KMS-11 (cell line): ENCODE measurements around the gene ZNF398.

ENCODE experiments used
- H2AFZ ChIP-seq: fragments of 200-600 bp; sonication (generic); 2 replicates; pipeline ENCODE4 v1.6.1; 2016; ENCODE audit warnings: antibody characterized with exemption, mixed run types, low read depth
- H3K27ac ChIP-seq: fragments of 200-600 bp; sonication (generic); 2 replicates; pipeline ENCODE4 v1.6.1; 2016; ENCODE audit warnings: mild to moderate bottlenecking, mixed run types
- H3K27me3 ChIP-seq: fragments of 200-600 bp; sonication (generic); 2 replicates; pipeline ENCODE4 v1.6.1; 2017; ENCODE audit warnings: mild to moderate bottlenecking, low read depth, mixed run types, moderate library complexity; ENCODE audit not compliant: insufficient read depth
- H3K36me3 ChIP-seq: fragments of 200-600 bp; sonication (generic); 2 replicates; pipeline ENCODE4 v1.6.1; 2017; ENCODE audit warnings: mild to moderate bottlenecking, mixed run types; ENCODE audit not compliant: insufficient read depth
- H3K4me1 ChIP-seq: fragments of 200-600 bp; sonication (generic); 2 replicates; pipeline ENCODE4 v1.6.1; 2016; ENCODE audit warnings: mild to moderate bottlenecking, low read depth, mixed run types; ENCODE audit not compliant: poor library complexity, severe bottlenecking
- H3K4me2 ChIP-seq: fragments of 200-600 bp; sonication (generic); 2 replicates; pipeline ENCODE4 v1.7.0; 2016; ENCODE audit warnings: mild to moderate bottlenecking, mixed run types
- H3K4me3 ChIP-seq: fragments of 200-600 bp; sonication (generic); IDR thresholded peaks from 2 replicates; pipeline ENCODE4 v1.6.1; 2017; ENCODE audit warnings: low read depth, low read length, mixed read lengths; ENCODE audit not compliant: insufficient read depth
- H3K79me2 ChIP-seq: fragments of 200-600 bp; sonication (generic); 2 replicates; pipeline ENCODE4 v1.6.1; 2016; ENCODE audit warnings: low read depth, mixed run types; ENCODE audit not compliant: insufficient read depth
- H3K9ac ChIP-seq: fragments of 200-600 bp; sonication (generic); 2 replicates; pipeline ENCODE4 v1.6.1; 2016; ENCODE audit warnings: mild to moderate bottlenecking, mixed run types
- H4K20me1 ChIP-seq: fragments of 200-600 bp; sonication (generic); 2 replicates; pipeline ENCODE4 v1.6.1; 2016; ENCODE audit warnings: mild to moderate bottlenecking, mixed run types; ENCODE audit not compliant: insufficient read depth
- CTCF ChIP-seq: fragments of 200-600 bp; sonication (generic); conservative IDR thresholded peaks from 2 replicates; pipeline ENCODE4 v1.6.1; 2017; ENCODE audit warnings: low read depth, mild to moderate bottlenecking, antibody characterized with exemption, low read length, moderate library complexity, mixed read lengths

Gene ZNF398

DNA sequence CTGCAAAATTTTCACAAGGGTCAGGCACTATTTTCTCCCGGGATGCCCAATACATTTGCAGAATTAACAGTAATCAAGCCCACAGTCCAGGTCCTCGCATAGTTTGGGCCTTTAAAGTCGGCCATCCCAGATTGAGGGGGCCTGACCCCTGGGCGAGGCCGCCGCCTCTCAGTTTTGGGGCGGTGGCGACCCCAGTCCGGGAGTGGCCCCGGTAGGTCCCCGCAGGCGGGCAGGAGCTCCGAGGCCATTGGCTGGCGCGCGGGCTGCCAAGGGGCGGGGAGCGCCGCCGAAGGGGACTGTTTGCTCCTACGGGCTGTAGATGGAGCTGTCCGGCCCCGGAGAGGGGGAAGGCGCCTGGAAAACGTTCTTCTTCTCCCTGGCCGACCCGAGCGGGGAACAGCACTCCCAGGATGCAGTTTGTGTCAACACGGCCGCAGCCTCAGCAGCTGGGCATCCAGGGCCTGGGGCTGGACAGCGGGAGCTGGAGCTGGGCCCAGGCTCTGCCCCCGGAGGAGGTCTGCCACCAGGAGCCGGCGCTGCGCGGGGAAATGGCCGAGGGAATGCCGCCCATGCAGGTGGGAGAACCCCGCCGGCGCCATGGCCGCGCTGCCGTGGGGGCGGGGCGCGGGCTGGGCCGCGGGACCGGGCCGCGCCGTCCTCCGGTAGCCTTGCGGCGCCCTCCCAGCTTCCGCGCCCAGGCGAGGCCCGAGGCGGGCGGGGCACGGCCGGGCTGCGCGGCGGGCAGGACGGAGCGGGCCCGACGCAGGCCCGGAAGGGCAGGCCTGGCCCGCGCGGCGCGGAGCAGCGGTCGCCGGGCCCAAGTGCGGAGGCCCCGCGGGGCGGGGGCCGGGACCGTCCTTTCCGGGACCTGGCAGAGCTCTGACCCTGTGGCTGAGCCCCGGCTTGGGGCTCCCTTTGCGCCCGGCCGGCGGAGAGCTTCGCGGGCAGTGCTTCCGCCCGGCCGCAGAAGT, 48.2 kb downstream of the ZNF398 start, which contains the start of gene ZNF282:
Gene ZNF282, plus strand, starts transcription at position 367 of the 971 bp plus-strand sequence. Its CDS starts 44 bp downstream, at position 411.
- Histone ChIP-seq H3K9ac (peak within 1 kb of the TSS; percentile 89), H4K20me1 (no peaks in the 10 kb centered on the region), H3K4me3 (no peak within 1 kb of the TSS), H3K27ac (peak within 1 kb of the TSS; percentile 69), H3K27me3 (no peaks in the 10 kb centered on the region), H3K4me1 (peaks cover 16% of the 10 kb centered on the region), H3K79me2 (peaks cover 30% of the 10 kb centered on the region), H3K36me3 (peaks cover 17% of the 10 kb centered on the region; the same call in 1 of the 2 replicates), H2AFZ (peak within 1 kb of the TSS; percentile 79), H3K4me2 (peak within 1 kb of the TSS; percentile 95)
- peak; percentile 67 for TF ChIP-seq CTCF

DNA sequence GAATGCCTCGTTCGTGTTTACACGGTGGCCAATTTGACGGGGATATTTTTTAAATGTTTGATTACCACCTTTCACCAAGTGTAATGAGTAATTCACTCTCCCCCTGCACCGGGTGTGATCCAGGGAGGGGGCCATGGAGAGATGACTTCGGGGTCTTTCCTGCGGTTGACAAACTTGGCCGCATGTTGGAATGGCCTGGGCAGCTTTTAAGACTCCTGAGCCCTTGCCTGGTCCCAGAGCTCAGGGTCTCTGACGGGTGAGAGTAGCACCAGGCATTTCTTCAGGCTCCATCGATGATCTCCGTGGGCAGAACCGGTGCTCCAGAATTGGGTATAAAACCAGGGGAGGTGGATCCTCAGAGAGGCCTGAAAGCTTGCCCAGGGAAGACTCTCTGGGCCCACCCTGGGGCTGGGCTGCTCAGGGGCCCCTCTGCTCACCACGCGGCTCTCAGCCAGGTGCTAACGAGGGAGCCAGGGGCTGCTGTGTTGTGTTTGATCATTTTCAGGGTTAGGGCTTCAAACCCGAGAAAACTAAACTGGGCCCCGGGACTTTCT, 49.0 kb downstream of the ZNF398 start:
- Histone ChIP-seq H3K4me1 (peaks cover 16% of the 10 kb centered on the region), H3K9ac (peak overlapping the region; percentile 89), H3K4me2 (peak overlapping the region; percentile 95), H3K36me3 (peaks cover 21% of the 10 kb centered on the region; the same call in 1 of the 2 replicates), H2AFZ (peak overlapping the region; percentile 79), H3K27me3 (no peaks in the 10 kb centered on the region), H4K20me1 (no peaks in the 10 kb centered on the region), H3K27ac (peak overlapping the region; percentile 41), H3K4me3 (no peak overlapping the region), H3K79me2 (peaks cover 30% of the 10 kb centered on the region)
- no peak for TF ChIP-seq CTCF

DNA sequence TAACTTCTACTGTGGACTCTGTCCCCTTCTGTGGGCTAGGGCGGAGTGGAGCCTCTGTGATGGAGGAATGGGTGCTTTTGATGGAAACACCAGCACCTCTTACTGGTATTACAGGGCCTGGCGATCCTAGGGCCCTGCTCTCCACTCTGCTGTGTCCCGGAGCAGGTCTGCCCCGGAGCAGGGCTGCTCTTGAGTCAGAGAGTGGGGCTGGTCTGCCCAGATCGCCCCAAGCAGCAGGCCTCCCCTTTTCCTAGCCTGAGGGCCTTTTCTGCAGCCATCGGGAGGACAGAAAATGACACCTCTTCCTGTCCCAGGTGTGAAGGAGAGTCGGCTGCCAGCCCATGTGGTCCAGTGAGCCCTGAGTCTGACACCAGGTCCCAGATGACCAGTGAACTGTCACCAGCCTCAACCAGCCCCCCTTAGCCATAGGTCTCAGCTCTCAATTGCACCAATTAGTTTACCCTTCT, 49.5 kb downstream of the ZNF398 start:
- Histone ChIP-seq H3K4me2 (peak overlapping the region; percentile 95), H3K27me3 (no peaks in the 10 kb centered on the region), H3K4me1 (peaks cover 16% of the 10 kb centered on the region), H3K4me3 (no peak overlapping the region), H4K20me1 (no peaks in the 10 kb centered on the region), H3K9ac (peak overlapping the region; percentile 89), H3K79me2 (peaks cover 30% of the 10 kb centered on the region), H3K36me3 (peaks cover 26% of the 10 kb centered on the region; the same call in 1 of the 2 replicates), H3K27ac (peak overlapping the region; percentile 41), H2AFZ (peak overlapping the region; percentile 79)
- no peak for TF ChIP-seq CTCF

- no peak overlapping the region for H3K27ac ChIP-seq
- peaks cover 16% of the 10 kb centered on the region for H3K4me1 ChIP-seq
- peaks cover 29% of the 10 kb centered on the region; the same call in 1 of the 2 replicates for H3K36me3 ChIP-seq
- H3K4me2 ChIP-seq = no peak overlapping the region; the same call in 1 of the 2 replicates
- H3K9ac ChIP-seq = no peak overlapping the region
- peaks cover 30% of the 10 kb centered on the region for H3K79me2 ChIP-seq
- no peak overlapping the region for H2AFZ ChIP-seq
- no peak overlapping the region for H3K4me3 ChIP-seq
- TF ChIP-seq CTCF = no peak
- no peaks in the 10 kb centered on the region for H4K20me1 ChIP-seq
- no peaks in the 10 kb centered on the region for H3K27me3 ChIP-seq
These were observed 50.4 kb downstream of the ZNF398 start for GRCh38 chr7:149197675-149198074.
